Gastrocnemius medialis (tissue), 4 donors: ENCODE data around the gene ISCA2. TPM values are rescaled to one million over a fixed set of nuclear protein-coding genes. Genes with fewer than 3 reads are reported as not detected.

Experiments
- ATAC-seq, 2 donors: fragments of 150-250 bp; one replicate each; pipeline ENCODE4 v1.9.1; 2016
- DNase-seq, 2 donors: peaks; one replicate each; pipeline ENCODE4 v3.0.0-alpha.2; 2019
- H3K27ac ChIP-seq, 4 donors: fragments of 200-600 bp; sonication (generic); 1 replicate in 1 of 4; 2 replicates in 3 of 4; pipeline ENCODE4 v1.5.1; 2016 to 2018; ENCODE audit warnings: mild to moderate bottlenecking in 2 of 4, moderate library complexity in 1 of 4
- H3K27me3 ChIP-seq, 3 donors: fragments of 200-600 bp; sonication (generic) in 2 of 3; 1 replicate in 1 of 3; 2 replicates in 2 of 3; pipeline versions ENCODE4 v1.5.1 to v1.6.0; 2016 to 2019; ENCODE audit warnings: mild to moderate bottlenecking in 1 of 3, moderate library complexity in 1 of 3
- H3K36me3 ChIP-seq, 2 donors: fragments of 200-600 bp; sonication (generic) in 1 of 2; one replicate each; pipeline ENCODE4 v1.5.1; 2017 to 2018
- H3K4me1 ChIP-seq, 2 donors: fragments of 200-600 bp; sonication (generic) in 1 of 2; one replicate each; pipeline ENCODE4 v1.5.1; 2016 to 2017; ENCODE audit warnings: mild to moderate bottlenecking in 2 of 2
- H3K4me3 ChIP-seq, 4 donors: fragments of 200-600 bp; sonication (generic) in 3 of 4; 1 replicate in 1 of 4; 2 replicates in 3 of 4; pipeline ENCODE4 v1.5.1; 2016 to 2019; ENCODE audit warnings: mild to moderate bottlenecking in 2 of 4
- H3K9me3 ChIP-seq, 3 donors: fragments of 200-600 bp; sonication (generic) in 2 of 3; 1 replicate in 1 of 3; 2 replicates in 2 of 3; pipeline ENCODE4 v1.5.1; 2016 to 2019
- CTCF ChIP-seq, 5 experiments: fragments of 450-650 bp in 3 of 5; fragments of 200-600 bp in 2 of 5; sonication (generic) in 2 of 5; IDR thresholded peaks in 4 of 5; conservative IDR thresholded peaks in 1 of 5; 1 replicate in 4 of 5; 2 replicates in 1 of 5; pipeline ENCODE4 v1.5.1; 2016 to 2019; ENCODE audit warnings: antibody characterized with exemption in 5 of 5, mild to moderate bottlenecking in 3 of 5, moderate library complexity in 3 of 5
- POLR2A ChIP-seq, 2 donors: fragments of 450-650 bp; IDR thresholded peaks; one replicate each; pipeline ENCODE4 v1.6.1; 2017; ENCODE audit warnings: antibody characterized with exemption in 2 of 2, mild to moderate bottlenecking in 2 of 2, moderate library complexity in 2 of 2
- in situ Hi-C, 4 donors: fragments of 200-750 bp; cut with MboI; loops; one replicate each; pipeline versions ENCODE4 v1.15.0 to v1.8.0; 2017; ENCODE audit warnings: low sequenced_read_pairs in 4 of 4
- intact Hi-C: fragments of 100-400 bp; cut with DNase I; formaldehyde crosslinking; loops from one replicate; pipeline ENCODE4 v1.15.1; 2023; ENCODE audit warnings: low total_unique reads
- total RNA-seq, 4 donors: library from RNA; depleted of rRNA; stranded (reverse); fragments of >200 nt; gene quantifications; one replicate each; pipeline versions ENCODE4 v1.1.0 to v1.2.3, GENCODE V29; 2016

ISCA2 gene
- total RNA-seq, 4 donors from 2014 or later = 9.9 to 11.6 (median 11.4) TPM

DNA sequence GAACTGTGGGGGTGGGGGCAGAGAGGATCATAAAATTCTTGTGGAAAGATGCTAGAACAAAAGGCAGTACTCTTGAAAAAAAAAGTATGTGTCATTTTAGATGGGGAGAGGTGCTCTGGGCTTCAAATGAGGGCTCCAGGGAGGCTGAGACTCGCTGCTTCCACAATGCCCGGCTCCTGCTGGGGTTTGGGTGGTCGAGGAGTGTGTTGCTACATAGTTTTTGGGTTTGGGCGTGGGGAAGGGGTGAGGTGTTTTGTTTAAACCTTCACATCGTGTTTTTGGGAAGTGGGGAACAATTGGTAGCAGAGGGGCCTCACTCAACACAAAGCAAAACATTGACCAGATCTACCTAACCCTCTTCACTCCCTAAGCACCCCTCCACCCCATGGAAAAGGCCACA, 8.1 kb downstream of the ISCA2 start:
- DNase-seq (no peak), ATAC-seq (no peak)
- Histone ChIP-seq H3K4me1 (no peaks in the 10 kb centered on the region), H3K27ac (no peak overlapping the region), H3K4me3 (no peak overlapping the region), H3K27me3 (no peaks in the 10 kb centered on the region), H3K9me3 (no peaks in the 10 kb centered on the region), H3K36me3 (no peaks in the 10 kb centered on the region)
- in situ Hi-C loops = no loop called here
- no peak for TF ChIP-seq CTCF (IDR thresholded peaks at IDR 0.05 in 4 of 5, conservative IDR thresholded peaks at IDR 0.05 in 1 of 5)
- TF ChIP-seq POLR2A (IDR thresholded peaks at IDR 0.05) = no peak
- intact Hi-C loops = loop anchor here (1.0 kb wide), 1 partner anchor 111 kb away; the partner anchor contains the start of gene LTBP2

DNA sequence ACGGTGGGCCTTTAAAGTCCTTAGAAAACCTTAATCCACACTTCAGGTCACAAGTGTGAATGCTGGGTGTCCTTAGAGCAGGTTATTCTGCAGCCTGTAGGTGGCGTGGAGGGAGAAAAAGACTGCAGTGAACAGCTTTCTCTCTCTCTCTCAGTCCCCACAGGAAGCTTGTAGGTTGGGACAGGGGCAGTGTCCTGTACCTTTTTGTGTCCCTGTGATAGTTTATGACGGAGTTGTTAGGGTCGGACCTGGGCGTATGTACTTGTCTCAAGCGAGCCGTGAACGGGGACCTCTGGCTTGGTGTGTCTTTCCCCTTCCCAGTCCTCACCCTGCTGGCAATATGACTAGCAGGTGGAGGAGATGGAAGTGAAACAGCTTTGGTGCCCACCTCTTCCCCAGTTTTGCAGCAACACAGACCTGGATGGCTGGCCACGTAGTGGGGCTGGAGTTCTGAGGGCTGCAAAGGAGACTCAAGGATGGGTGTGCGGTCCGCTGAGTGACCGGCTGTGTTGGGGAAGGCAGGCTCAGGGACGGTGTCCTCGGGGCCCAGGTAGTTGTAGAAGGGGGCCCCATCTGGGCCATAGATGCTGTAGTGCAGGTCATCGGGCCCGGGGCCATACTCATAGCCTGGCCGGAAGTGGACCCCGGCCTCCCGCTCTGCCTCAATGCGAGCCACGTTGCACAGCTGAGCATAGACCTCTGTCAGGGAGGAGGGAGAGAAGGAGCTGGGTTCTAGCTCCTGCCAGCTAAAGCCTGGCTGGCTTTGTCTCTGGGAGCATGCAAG, 8.9 kb downstream of the ISCA2 start:
- no peaks in the 10 kb centered on the region for H3K27me3 ChIP-seq
- no peaks in the 10 kb centered on the region for H3K9me3 ChIP-seq
- no peak for DNase-seq
- no peak overlapping the region for H3K4me3 ChIP-seq
- no peak for ATAC-seq
- H3K36me3 ChIP-seq = no peaks in the 10 kb centered on the region
- no peaks in the 10 kb centered on the region for H3K4me1 ChIP-seq
- in situ Hi-C loops = no loop called here
- intact Hi-C loops = no loop called here
- TF ChIP-seq CTCF (IDR thresholded peaks at IDR 0.05 in 4 of 5, conservative IDR thresholded peaks at IDR 0.05 in 1 of 5) (no peak), POLR2A (IDR thresholded peaks at IDR 0.05) (no peak)
- no peak overlapping the region for H3K27ac ChIP-seq

DNA sequence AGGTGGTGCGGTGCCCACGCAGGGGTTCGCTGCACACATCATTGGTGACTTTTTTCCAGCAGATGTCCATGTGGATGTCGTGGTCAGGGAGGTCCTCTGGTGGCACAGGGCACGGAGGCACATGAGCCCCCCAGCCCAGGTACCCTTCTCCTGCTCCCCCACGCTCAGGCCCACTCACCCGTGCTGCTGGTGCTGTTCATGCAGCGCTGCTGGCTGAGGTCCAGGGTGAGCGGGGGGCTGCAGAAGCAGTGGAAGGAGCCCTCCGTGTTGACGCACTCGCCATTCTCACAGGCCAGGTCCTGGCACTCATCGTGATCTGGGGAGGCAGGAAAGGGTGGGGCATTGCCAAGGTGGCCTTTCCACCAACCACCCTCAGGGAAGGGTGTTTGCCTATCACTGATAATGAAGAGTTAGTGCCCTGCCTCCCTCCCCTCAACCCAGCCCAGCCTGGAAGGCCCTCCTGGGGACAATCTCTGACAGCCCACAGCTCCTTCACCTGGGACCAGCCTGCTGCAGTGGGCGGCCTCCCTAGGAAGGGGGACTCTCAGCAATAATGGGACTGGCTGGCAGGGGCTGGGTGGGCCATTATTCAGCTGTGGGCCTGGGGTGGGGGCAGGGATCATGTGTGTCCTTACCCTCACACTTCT, 9.8 kb downstream of the ISCA2 start:
- Histone ChIP-seq H3K27me3 (no peaks in the 10 kb centered on the region), H3K4me1 (no peaks in the 10 kb centered on the region), H3K27ac (no peak overlapping the region), H3K4me3 (no peak overlapping the region), H3K9me3 (no peaks in the 10 kb centered on the region), H3K36me3 (no peaks in the 10 kb centered on the region)
- ATAC-seq (no peak), DNase-seq (no peak)
- in situ Hi-C loops = no loop called here
- TF ChIP-seq CTCF (IDR thresholded peaks at IDR 0.05 in 4 of 5, conservative IDR thresholded peaks at IDR 0.05 in 1 of 5) (no peak), POLR2A (IDR thresholded peaks at IDR 0.05) (no peak)
- intact Hi-C loops = no loop called here

DNA sequence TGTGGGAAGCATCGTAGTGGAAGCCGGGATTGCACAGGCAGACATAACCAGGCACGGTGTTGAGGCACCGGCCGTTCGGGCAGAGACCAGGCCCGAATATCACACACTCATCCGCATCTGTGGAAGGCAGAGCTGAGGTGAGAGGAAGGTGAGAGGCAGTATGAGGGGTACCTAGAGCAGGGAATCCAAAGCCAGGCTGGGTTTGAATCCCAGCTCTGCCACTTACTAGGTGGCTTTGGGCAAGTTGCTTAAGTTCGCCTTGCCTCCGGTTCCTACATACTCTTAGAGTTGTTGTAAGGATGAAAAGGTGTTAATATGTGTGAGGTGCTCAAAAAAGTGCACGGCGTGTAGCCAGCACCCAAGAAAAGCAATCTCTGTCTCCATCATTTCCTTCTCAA, 10.4 kb downstream of the ISCA2 start:
- no peak overlapping the region for H3K27ac ChIP-seq
- H3K4me1 ChIP-seq = no peaks in the 10 kb centered on the region
- DNase-seq = no peak
- no peaks in the 10 kb centered on the region for H3K27me3 ChIP-seq
- TF ChIP-seq POLR2A (IDR thresholded peaks at IDR 0.05) (no peak), CTCF (IDR thresholded peaks at IDR 0.05 in 4 of 5, conservative IDR thresholded peaks at IDR 0.05 in 1 of 5) (no peak)
- intact Hi-C loops (no loop called here), in situ Hi-C loops (no loop called here)
- H3K4me3 ChIP-seq = no peak overlapping the region
- no peaks in the 10 kb centered on the region for H3K36me3 ChIP-seq
- no peaks in the 10 kb centered on the region for H3K9me3 ChIP-seq
- no peak for ATAC-seq
